TTC549 (cell line): ENCODE data around the gene TCF3.
A peak's percentile ranks its signal among the peaks of the same experiment; 100 is the strongest.

Source experiments
- FAIRE-seq: peaks from 2 replicates; lab custom pipeline; 2012; peaks lifted over from hg19 to GRCh38; lab: Jason Lieb, UNC

TCF3 gene

GRCh38 chr19:1609680-1610474 lies 42.5 kb downstream of the TCF3 start:
- FAIRE-seq: no peak

GRCh38 chr19:1609103-1609396 lies 43.4 kb downstream of the TCF3 start:
- FAIRE-seq: no peak

- FAIRE-seq: no peak
Observed at GRCh38 chr19:1608359-1609102, 43.9 kb downstream of the TCF3 start.

- no peak for FAIRE-seq
Observed at GRCh38 chr19:1606138-1606651, 46.2 kb downstream of the TCF3 start.

- FAIRE-seq: peak; percentile 80
Observed at GRCh38 chr19:1605236-1606137, 46.9 kb downstream of the TCF3 start, which contains the start of gene UQCR11. Gene UQCR11, minus strand, starts transcription at chr19:1605462. Its CDS starts 53 bp downstream, at chr19:1605409.

GRCh38 chr19:1602091-1602707 lies 50.2 kb downstream of the TCF3 start:
- FAIRE-seq: no peak

- FAIRE-seq: no peak
Observed at GRCh38 chr19:1601613-1602064, 50.8 kb downstream of the TCF3 start.

- no peak for FAIRE-seq
Observed at GRCh38 chr19:1599460-1599846, 53.0 kb downstream of the TCF3 start.

GRCh38 chr19:1598777-1599459 lies 53.5 kb downstream of the TCF3 start:
- FAIRE-seq: no peak

GRCh38 chr19:1593501-1593772 lies 59.0 kb downstream of the TCF3 start:
- no peak for FAIRE-seq

GRCh38 chr19:1592755-1593500 lies 59.5 kb downstream of the TCF3 start, which contains the start of gene MBD3:
Gene MBD3, minus strand, starts transcription at chr19:1592865. Its CDS starts 234 bp downstream, at chr19:1592631.
- no peak for FAIRE-seq

- FAIRE-seq: no peak
Observed at GRCh38 chr19:1592024-1592754, 60.2 kb downstream of the TCF3 start.

- FAIRE-seq: no peak
Observed at GRCh38 chr19:1591421-1592023, 60.9 kb downstream of the TCF3 start.

GRCh38 chr19:1590641-1591397 lies 61.6 kb downstream of the TCF3 start:
- no peak for FAIRE-seq

GRCh38 chr19:1587872-1588271 lies 64.5 kb downstream of the TCF3 start:
- FAIRE-seq: no peak

- no peak for FAIRE-seq
Observed at GRCh38 chr19:1585243-1585580, 67.2 kb downstream of the TCF3 start.

GRCh38 chr19:1584500-1585242 lies 67.7 kb downstream of the TCF3 start:
- no peak for FAIRE-seq

- FAIRE-seq: no peak
Observed at GRCh38 chr19:1582201-1582600, 70.2 kb downstream of the TCF3 start.
